HEK293T (cell line): ENCODE data around the gene WWOX.
A peak's percentile ranks its signal among the peaks of the same experiment; 100 is the strongest.

Source experiments
- CTCF ChIA-PET: fragments of 350-600 bp; formaldehyde crosslinking; extraction: SDS; loops from one replicate; lab custom pipeline; 2021; ENCODE audit warnings: antibody characterized with exemption, inconsistent platforms; lab: Yijun Ruan, JAX
- POLR2A ChIA-PET: fragments of 350-600 bp; formaldehyde crosslinking; extraction: SDS; loops from one replicate; lab custom pipeline; 2020; ENCODE audit warnings: antibody characterized with exemption, inconsistent platforms; lab: Yijun Ruan, JAX
- DNase-seq: peaks from one replicate; pipeline ENCODE4 v3.0.0; 2012; ENCODE audit warnings: mixed read lengths; ENCODE audit errors: extremely low spot score
- ARNT ChIP-seq: fragments of 450-650 bp; IDR thresholded peaks from 2 replicates; pipeline ENCODE4 v1.6.1; 2017; ENCODE audit warnings: mild to moderate bottlenecking
- BHLHE40 ChIP-seq: fragments of 450-650 bp; IDR thresholded peaks from 2 replicates; pipeline ENCODE4 v1.6.1; 2016; ENCODE audit warnings: mild to moderate bottlenecking, moderate library complexity, borderline replicate concordance
- CTBP1 ChIP-seq: fragments of 450-650 bp; IDR thresholded peaks from 2 replicates; pipeline ENCODE4 v1.6.1; 2016; ENCODE audit warnings: borderline replicate concordance
- ELF4 ChIP-seq: fragments of 450-650 bp; IDR thresholded peaks from 2 replicates; pipeline ENCODE4 v1.6.1; 2017; ENCODE audit warnings: antibody characterized with exemption
- FOXA1 ChIP-seq: fragments of 450-650 bp; IDR thresholded peaks from 2 replicates; pipeline ENCODE4 v1.6.1; 2016; ENCODE audit warnings: mild to moderate bottlenecking
- FOXK2 ChIP-seq: fragments of 450-650 bp; IDR thresholded peaks from 2 replicates; pipeline ENCODE4 v1.6.1; 2016; ENCODE audit warnings: mild to moderate bottlenecking
- FOXM1 ChIP-seq: fragments of 450-650 bp; IDR thresholded peaks from 2 replicates; pipeline ENCODE4 v1.6.1; 2017; ENCODE audit warnings: mild to moderate bottlenecking, borderline replicate concordance
- HDGF ChIP-seq: fragments of 450-650 bp; IDR thresholded peaks from 2 replicates; pipeline ENCODE4 v1.6.1; 2017; ENCODE audit warnings: antibody characterized with exemption, borderline replicate concordance
- L3MBTL2 ChIP-seq: fragments of 450-650 bp; conservative IDR thresholded peaks from 2 replicates; pipeline ENCODE4 v1.6.1; 2016; ENCODE audit warnings: mild to moderate bottlenecking
- LEF1 ChIP-seq: fragments of 450-650 bp; IDR thresholded peaks from 2 replicates; pipeline ENCODE4 v1.6.1; 2017; ENCODE audit warnings: mild to moderate bottlenecking, borderline replicate concordance
- NFRKB ChIP-seq: fragments of 450-650 bp; IDR thresholded peaks from 2 replicates; pipeline ENCODE4 v1.6.1; 2016; ENCODE audit warnings: mild to moderate bottlenecking, moderate library complexity
- SP1 ChIP-seq: fragments of 450-650 bp; IDR thresholded peaks from 2 replicates; pipeline ENCODE4 v1.6.1; 2017
- SUZ12 ChIP-seq: fragments of 450-650 bp; IDR thresholded peaks from 2 replicates; pipeline ENCODE4 v1.6.1; 2016; ENCODE audit warnings: mild to moderate bottlenecking
- TARDBP ChIP-seq: fragments of 450-650 bp; IDR thresholded peaks from 2 replicates; pipeline ENCODE4 v1.6.1; 2016
- ZNF384 ChIP-seq: fragments of 450-650 bp; IDR thresholded peaks from 2 replicates; pipeline ENCODE4 v1.6.1; 2016
- TF ChIP-seq, protein P1 (sequence below): fragments of 450-650 bp; IDR thresholded peaks from 2 replicates; pipeline ENCODE4 v1.6.1; 2016

Gene WWOX

DNA sequence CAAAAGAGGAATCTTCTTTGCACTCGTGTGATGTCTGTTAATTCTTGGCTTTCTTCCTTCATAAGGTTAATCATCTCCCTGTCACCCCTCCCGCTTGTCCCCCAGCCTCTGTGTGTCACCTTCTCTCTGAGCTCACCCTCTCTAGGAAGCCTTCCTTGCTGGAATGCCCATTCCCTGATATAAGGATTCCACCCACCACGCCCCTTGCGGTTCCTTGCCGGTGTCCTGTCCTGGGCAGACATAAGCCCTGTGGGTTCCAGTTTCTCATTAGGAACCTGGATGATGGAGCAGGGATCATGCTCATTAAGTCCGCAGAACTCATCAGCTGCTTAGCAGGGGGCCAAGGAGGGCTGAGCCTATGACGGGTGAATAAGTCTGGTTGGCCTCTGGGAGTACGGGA lies 941.8 kb downstream of the WWOX start:
- no peak for TF ChIP-seq CTBP1
- no peak for TF ChIP-seq HDGF
- no peak for TF ChIP-seq NFRKB
- TF ChIP-seq FOXA1, result no peak
- no peak for TF ChIP-seq FOXM1
- no peak for TF ChIP-seq SUZ12
- TF ChIP-seq TARDBP, result no peak
- no peak for TF ChIP-seq SP1
- TF ChIP-seq BHLHE40, result no peak
- TF ChIP-seq ELF4, result no peak
- TF ChIP-seq ZNF384, result no peak
- TF ChIP-seq, protein P1, sequence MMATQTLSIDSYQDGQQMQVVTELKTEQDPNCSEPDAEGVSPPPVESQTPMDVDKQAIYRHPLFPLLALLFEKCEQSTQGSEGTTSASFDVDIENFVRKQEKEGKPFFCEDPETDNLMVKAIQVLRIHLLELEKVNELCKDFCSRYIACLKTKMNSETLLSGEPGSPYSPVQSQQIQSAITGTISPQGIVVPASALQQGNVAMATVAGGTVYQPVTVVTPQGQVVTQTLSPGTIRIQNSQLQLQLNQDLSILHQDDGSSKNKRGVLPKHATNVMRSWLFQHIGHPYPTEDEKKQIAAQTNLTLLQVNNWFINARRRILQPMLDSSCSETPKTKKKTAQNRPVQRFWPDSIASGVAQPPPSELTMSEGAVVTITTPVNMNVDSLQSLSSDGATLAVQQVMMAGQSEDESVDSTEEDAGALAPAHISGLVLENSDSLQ, result no peak
- TF ChIP-seq LEF1, result no peak
- no peak for TF ChIP-seq FOXK2
- POLR2A ChIA-PET, result no interaction called here
- CTCF ChIA-PET, result interaction anchor here (0.7 kb wide), 1 partner anchor 57 kb away, joined by 3 read pairs; no protein-coding TSS in a partner anchor
- no peak for DNase-seq

DNA sequence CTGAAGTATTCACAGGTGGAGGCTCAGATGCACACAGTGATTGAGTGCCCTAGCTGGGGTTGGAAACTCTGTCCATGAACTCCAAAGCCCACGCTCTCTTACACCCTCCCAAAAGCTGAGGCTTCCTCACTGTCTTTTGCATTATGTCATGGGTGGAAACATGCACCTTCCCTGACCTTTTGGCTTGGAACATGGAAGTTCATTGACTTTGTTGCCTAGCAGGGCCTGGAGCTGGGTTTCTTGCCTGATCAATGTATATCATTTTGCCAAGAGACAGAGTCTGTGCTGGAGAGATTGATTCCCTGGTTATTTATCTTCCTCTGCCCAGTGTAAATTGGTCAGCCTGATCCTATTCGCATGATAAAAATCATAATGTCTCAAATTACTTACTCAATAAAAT lies 942.7 kb downstream of the WWOX start:
- TF ChIP-seq FOXA1 (no peak), ARNT (no peak)
- no peak for DNase-seq
- POLR2A ChIA-PET, result no interaction called here
- CTCF ChIA-PET, result interaction anchor here (0.6 to 0.7 kb wide), 2 partner anchors 9 to 58 kb away, joined by 3 read pairs; no protein-coding TSS in a partner anchor

DNA sequence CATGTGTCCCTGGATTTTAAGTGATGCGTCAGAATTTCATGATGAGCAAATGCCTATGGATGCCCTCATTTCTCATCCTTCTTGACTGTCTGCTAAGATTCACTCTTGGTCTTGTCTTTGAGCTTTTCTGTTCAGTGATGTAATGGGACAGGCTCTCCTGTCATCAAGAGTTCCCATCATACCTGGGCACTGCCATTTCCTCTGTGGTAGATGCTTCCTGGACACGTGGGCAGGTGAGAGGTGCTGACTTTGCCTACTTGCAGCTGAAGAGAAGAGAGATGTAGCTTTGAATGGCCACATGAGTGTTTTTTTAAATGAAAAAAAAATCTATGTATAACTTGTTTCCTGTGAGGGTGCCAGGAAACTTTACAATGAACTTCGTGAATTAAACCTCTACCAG lies 943.4 kb downstream of the WWOX start:
- ChIA-PET POLR2A (no interaction called here), CTCF (interaction anchor here (0.6 kb wide), 1 partner anchor 117 kb away, joined by 3 read pairs; no protein-coding TSS in a partner anchor)
- DNase-seq, result no peak
- TF ChIP-seq LEF1 (no peak), L3MBTL2 (no peak), SP1 (no peak), FOXA1 (no peak), ARNT (no peak), CTBP1 (no peak), ELF4 (no peak), SUZ12 (no peak), ZNF384 (no peak), TARDBP (no peak), FOXK2 (no peak)

DNA sequence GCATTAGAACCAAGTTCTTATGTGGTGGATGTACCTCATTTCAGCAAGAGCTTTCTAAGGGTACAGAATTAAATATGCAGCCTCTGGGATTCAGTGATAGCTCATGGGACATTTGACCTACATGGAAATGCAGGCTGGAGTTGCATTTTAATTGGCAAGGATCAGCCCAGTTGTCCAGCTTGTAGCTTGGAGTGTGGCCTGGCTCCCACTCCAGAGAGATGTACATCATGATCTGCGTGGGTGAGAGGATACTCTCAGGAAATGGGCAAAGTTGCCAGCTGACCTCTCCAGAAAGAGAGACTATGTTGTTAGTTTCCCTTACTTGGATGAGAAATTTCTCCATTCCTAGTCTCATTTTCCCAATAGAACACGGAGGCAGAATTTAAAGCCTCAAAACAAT lies 945.7 kb downstream of the WWOX start:
- POLR2A ChIA-PET, result no interaction called here
- CTCF ChIA-PET, result interaction anchor here (0.6 kb wide), 1 partner anchor 1138 kb away, joined by 3 read pairs; no protein-coding TSS in a partner anchor
- TF ChIP-seq, protein P1, result no peak
- TF ChIP-seq SP1 (no peak), NFRKB (no peak), FOXA1 (no peak), ZNF384 (no peak), SUZ12 (no peak), ARNT (no peak), FOXM1 (no peak), FOXK2 (no peak), BHLHE40 (no peak), TARDBP (no peak), ELF4 (no peak), HDGF (no peak), L3MBTL2 (no peak), LEF1 (no peak)

DNA sequence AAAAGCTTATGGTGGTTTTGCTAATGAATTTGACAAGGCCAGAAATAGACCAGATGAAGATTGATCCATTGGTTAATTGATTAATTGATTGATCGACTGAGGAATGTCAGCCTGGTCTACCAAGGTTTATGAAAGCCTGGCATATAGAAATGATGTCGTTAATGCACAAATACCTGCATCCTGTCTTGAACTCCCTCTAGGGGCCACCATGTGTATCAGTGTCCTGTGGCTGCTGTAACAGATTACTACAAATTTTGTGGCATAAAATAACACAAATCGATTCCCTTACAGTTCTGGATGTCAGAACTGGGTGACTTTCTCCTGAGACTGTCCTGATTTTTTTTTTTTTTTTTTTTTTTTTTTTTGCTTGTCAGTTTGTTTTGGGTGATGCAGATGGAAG lies 947.9 kb downstream of the WWOX start:
- CTCF ChIA-PET, result interaction anchor here (0.6 to 1.3 kb wide), 3 partner anchors 13 to 113 kb away, joined by 3 to 4 read pairs (median 4); no protein-coding TSS in a partner anchor
- TF ChIP-seq NFRKB (no peak), TARDBP (no peak), FOXA1 (no peak), SUZ12 (no peak), ZNF384 (no peak), FOXM1 (no peak), SP1 (no peak), L3MBTL2 (no peak), ARNT (no peak), CTBP1 (no peak), ELF4 (no peak), FOXK2 (no peak), BHLHE40 (no peak), HDGF (no peak), LEF1 (no peak)
- POLR2A ChIA-PET, result no interaction called here
- peak; percentile 32 for DNase-seq

More for the DNA sequence above, 945.7 kb downstream of the WWOX start:
- no peak for DNase-seq

DNA sequence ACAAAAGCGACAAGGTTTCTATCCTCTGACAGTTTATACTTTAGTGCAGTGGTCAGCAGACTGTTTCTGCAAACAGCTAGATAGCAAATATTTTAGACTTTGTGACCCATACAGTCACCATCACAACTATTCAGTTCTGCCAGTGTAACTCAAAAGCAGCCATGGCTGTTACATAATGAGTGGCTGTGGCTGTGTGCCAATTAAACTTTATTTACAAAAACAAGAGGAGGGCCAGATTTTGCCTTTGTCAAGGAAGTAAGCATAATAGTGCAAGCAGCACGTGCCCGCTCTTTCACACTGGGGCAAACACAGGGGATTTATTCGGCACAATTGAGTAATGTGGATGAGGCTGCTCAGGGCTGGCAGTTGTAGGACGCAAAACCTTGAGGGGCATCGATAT lies 949.6 kb downstream of the WWOX start:
- no peak for DNase-seq
- TF ChIP-seq BHLHE40, result no peak
- no peak for TF ChIP-seq CTBP1
- TF ChIP-seq NFRKB, result no peak
- TF ChIP-seq ELF4, result no peak
- TF ChIP-seq SUZ12, result no peak
- no peak for TF ChIP-seq FOXA1
- TF ChIP-seq FOXK2, result no peak
- TF ChIP-seq L3MBTL2, result no peak
- no peak for TF ChIP-seq ZNF384
- no peak for TF ChIP-seq HDGF
- TF ChIP-seq ARNT, result no peak
- TF ChIP-seq TARDBP, result no peak
- no peak for TF ChIP-seq SP1
- no peak for TF ChIP-seq FOXM1
- no peak for TF ChIP-seq LEF1
- POLR2A ChIA-PET, result no interaction called here
- CTCF ChIA-PET, result no interaction called here

DNA sequence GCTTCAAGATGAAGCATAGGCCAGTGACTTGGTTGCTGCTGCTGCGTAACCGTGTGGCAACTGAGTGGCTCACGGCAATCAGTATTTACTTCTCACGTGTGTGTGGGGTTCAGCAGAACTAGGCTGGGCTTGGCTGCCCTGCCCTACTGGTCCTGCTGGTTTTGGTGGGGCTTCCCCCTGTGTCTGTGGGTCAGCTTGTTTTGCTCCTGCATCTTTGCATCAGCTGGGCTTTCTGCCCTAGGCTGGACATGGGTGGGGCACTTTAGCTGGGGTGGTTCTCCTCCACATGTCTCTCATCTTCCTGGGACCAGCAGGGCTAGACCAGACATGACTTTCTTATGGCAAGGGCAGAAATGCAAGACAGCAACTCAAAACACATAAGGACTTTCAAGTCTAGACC lies 950.6 kb downstream of the WWOX start:
- no peak for DNase-seq
- no peak for TF ChIP-seq HDGF
- TF ChIP-seq ZNF384, result no peak
- no peak for TF ChIP-seq LEF1
- TF ChIP-seq FOXM1, result no peak
- no peak for TF ChIP-seq TARDBP
- TF ChIP-seq NFRKB, result no peak
- TF ChIP-seq FOXA1, result no peak
- ChIA-PET POLR2A (no interaction called here), CTCF (interaction anchor here (0.8 kb wide), 1 partner anchor 24 kb away, joined by 3 read pairs; no protein-coding TSS in a partner anchor)
